Type B pancreatic cell (in vitro differentiated cells): ENCODE data around the gene PSIP1. TPM values are rescaled to one million over a fixed set of nuclear protein-coding genes. Genes with fewer than 3 reads are reported as not detected.
A peak's percentile ranks its signal among the peaks of the same experiment; 100 is the strongest.

ENCODE experiments used
- DNase-seq: peaks from one replicate; pipeline ENCODE4 v3.0.0; 2021; ENCODE audit warnings: mixed read lengths; ENCODE audit not compliant: unreplicated experiment; ENCODE audit errors: extremely low spot score
- H3K27ac Mint-ChIP-seq: 2 replicates; pipeline ENCODE4 v1.8.0; 2021; ENCODE audit warnings: mild to moderate bottlenecking, mixed read lengths
- H3K27me3 Mint-ChIP-seq: 2 replicates; pipeline ENCODE4 v1.8.0; 2021; ENCODE audit warnings: mixed read lengths
- H3K36me3 Mint-ChIP-seq: 2 replicates; pipeline ENCODE4 v1.8.0; 2021; ENCODE audit warnings: mixed read lengths
- H3K4me1 Mint-ChIP-seq: one replicate; pipeline ENCODE4 v1.8.0; 2021; ENCODE audit warnings: mixed read lengths; ENCODE audit not compliant: unreplicated experiment
- H3K4me3 Mint-ChIP-seq: 2 replicates; pipeline ENCODE4 v1.8.0; 2021; ENCODE audit warnings: mild to moderate bottlenecking, mixed read lengths
- H3K9me3 Mint-ChIP-seq: 2 replicates; pipeline ENCODE4 v1.8.0; 2021; ENCODE audit warnings: mixed read lengths
- total RNA-seq: library from RNA; stranded (reverse); gene quantifications from 2 replicates; pipeline ENCODE4 v1.2.1, GENCODE V29; 2021; ENCODE audit warnings: low replicate concordance
- TF ChIP-seq, protein P1 (sequence below): fragments of 200-600 bp; sonication (generic); conservative IDR thresholded peaks from 2 replicates; pipeline ENCODE4 v1.5.0; 2021; ENCODE audit warnings: antibody characterized with exemption, mild to moderate bottlenecking

PSIP1 gene
- total RNA-seq, 1 donor from 2014 or later = 117 TPM

DNA sequence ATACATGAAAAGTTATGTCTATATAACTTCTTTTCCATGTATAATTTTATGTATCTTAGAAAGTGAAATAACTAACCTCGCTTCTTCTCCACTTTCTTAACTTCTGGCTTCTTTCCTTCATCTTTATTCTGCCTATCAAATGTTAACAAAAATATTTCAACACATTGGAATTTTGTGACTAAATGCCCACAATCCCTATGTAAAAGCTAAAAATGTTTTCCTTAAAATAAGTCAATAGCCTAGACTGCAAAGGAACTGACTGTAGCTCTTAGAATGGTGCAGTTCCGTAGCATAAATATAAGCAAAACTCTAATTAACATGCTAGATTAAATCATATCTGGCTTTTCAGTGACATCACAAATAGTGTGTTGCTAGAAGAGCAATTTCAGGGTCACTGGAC is 40.9 kb downstream of the PSIP1 start:
- Mint-ChIP-seq H3K27ac (no peak overlapping the region), H3K4me3 (no peak overlapping the region), H3K27me3 (no peaks in the 10 kb centered on the region), H3K4me1 (no peaks in the 10 kb centered on the region), H3K36me3 (peaks cover 17% of the 10 kb centered on the region), H3K9me3 (no peaks in the 10 kb centered on the region)
- TF ChIP-seq, protein P1, sequence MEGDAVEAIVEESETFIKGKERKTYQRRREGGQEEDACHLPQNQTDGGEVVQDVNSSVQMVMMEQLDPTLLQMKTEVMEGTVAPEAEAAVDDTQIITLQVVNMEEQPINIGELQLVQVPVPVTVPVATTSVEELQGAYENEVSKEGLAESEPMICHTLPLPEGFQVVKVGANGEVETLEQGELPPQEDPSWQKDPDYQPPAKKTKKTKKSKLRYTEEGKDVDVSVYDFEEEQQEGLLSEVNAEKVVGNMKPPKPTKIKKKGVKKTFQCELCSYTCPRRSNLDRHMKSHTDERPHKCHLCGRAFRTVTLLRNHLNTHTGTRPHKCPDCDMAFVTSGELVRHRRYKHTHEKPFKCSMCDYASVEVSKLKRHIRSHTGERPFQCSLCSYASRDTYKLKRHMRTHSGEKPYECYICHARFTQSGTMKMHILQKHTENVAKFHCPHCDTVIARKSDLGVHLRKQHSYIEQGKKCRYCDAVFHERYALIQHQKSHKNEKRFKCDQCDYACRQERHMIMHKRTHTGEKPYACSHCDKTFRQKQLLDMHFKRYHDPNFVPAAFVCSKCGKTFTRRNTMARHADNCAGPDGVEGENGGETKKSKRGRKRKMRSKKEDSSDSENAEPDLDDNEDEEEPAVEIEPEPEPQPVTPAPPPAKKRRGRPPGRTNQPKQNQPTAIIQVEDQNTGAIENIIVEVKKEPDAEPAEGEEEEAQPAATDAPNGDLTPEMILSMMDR = no peak
- no peak for DNase-seq

DNA sequence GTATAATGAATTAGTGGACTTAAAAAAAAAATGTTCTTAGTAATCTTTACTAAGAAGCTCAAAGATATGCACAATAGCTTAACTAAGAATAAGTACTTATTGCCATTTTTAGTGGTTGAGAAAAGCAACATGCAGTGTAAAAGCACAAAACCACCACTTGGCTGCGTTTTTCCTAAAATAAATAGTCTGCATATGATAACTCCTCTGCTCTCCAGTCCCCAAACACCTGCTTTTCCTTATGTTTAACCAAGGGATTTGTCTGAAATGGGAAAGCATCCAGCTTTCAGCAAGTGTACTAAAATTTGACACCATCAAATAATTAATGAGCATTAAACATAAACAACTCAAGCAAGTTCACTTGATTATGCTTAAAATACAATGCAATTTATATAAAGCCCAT is 41.4 kb downstream of the PSIP1 start:
- Mint-ChIP-seq H3K4me3 (no peak overlapping the region), H3K9me3 (no peaks in the 10 kb centered on the region), H3K36me3 (peaks cover 17% of the 10 kb centered on the region), H3K27ac (no peak overlapping the region), H3K27me3 (no peaks in the 10 kb centered on the region), H3K4me1 (no peaks in the 10 kb centered on the region)
- no peak for DNase-seq
- TF ChIP-seq, protein P1 = peak; percentile 31

DNA sequence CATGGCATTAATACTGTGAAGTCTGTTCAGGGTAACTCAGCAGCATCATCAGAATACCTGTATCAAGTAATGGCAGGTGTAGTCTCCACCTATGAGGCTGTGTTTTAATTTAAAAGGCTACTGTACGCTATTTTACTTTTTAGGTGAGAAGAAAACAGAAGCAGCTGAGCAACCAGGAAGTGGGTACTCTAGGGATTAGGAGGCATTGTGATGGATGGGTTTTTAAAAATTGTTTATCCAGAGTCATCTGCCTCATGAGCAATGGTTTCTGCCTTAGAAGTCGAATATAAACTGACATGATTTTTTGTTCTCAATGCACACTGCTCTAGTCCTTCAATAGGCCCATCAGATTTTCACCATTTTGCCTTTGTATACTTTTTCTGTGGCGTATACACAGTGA is 42.6 kb downstream of the PSIP1 start:
- H3K4me3 Mint-ChIP-seq = no peak overlapping the region
- no peaks in the 10 kb centered on the region for H3K9me3 Mint-ChIP-seq
- peak overlapping the region; percentile 32 for H3K27ac Mint-ChIP-seq
- TF ChIP-seq, protein P1 = no peak
- H3K36me3 Mint-ChIP-seq = peaks cover 12% of the 10 kb centered on the region
- no peaks in the 10 kb centered on the region for H3K27me3 Mint-ChIP-seq
- no peak for DNase-seq
- no peaks in the 10 kb centered on the region for H3K4me1 Mint-ChIP-seq

- Mint-ChIP-seq H3K4me3 (no peak overlapping the region), H3K27ac (no peak overlapping the region), H3K9me3 (no peaks in the 10 kb centered on the region), H3K36me3 (peaks cover 34% of the 10 kb centered on the region), H3K4me1 (no peaks in the 10 kb centered on the region), H3K27me3 (no peaks in the 10 kb centered on the region)
- no peak for DNase-seq
- TF ChIP-seq, protein P1 = no peak
Measured at GRCh38 chr9:15461601-15462000, 49.2 kb downstream of the PSIP1 start.

- TF ChIP-seq, protein P1 = no peak
- Mint-ChIP-seq H3K4me3 (no peak overlapping the region), H3K9me3 (no peaks in the 10 kb centered on the region), H3K36me3 (peaks cover 35% of the 10 kb centered on the region), H3K4me1 (no peaks in the 10 kb centered on the region), H3K27ac (no peak overlapping the region), H3K27me3 (no peaks in the 10 kb centered on the region)
- DNase-seq = no peak
Measured at GRCh38 chr9:15461056-15461455, 49.7 kb downstream of the PSIP1 start.

GRCh38 chr9:15453956-15454355 is 56.8 kb downstream of the PSIP1 start:
- Mint-ChIP-seq H3K36me3 (peaks cover 36% of the 10 kb centered on the region), H3K9me3 (no peaks in the 10 kb centered on the region), H3K27ac (no peak overlapping the region), H3K4me3 (no peak overlapping the region), H3K4me1 (no peaks in the 10 kb centered on the region), H3K27me3 (no peaks in the 10 kb centered on the region)
- no peak for DNase-seq
- TF ChIP-seq, protein P1 = no peak
